ENCODE results near the gene RNF213.
"Not testable (repeated sequence)": the region's sequence is repeated elsewhere in the genome, so short reads cannot be mapped to it uniquely, and the experiment has no call there.

The RNF213 gene

GRCh38 chr17:80409626-80410025, 149.0 kb downstream of the RNF213 start:
- no peaks in the 10 kb centered on the region for H3K9me2 ChIP-seq (ENCODE audit: low read depth, low read length)

GRCh38 chr17:80410441-80411087, 149.9 kb downstream of the RNF213 start:
- not testable (repeated sequence) for H3K4me1 ChIP-seq (ENCODE audit: insufficient read depth, low read length, severe bottlenecking); H3K9ac ChIP-seq (ENCODE audit: low read length); H3K36me3 ChIP-seq (ENCODE audit: insufficient read depth, low read length); H3K4me3 ChIP-seq (ENCODE audit: low read depth, low read length, poor library complexity, severe bottlenecking); H3K9me3 ChIP-seq (ENCODE audit: low read length); H2AFZ ChIP-seq (ENCODE audit: low read length); H3K79me2 ChIP-seq (ENCODE audit: insufficient read depth, low read length); H3K4me2 ChIP-seq (ENCODE audit: low read length); H3F3A ChIP-seq (ENCODE audit: insufficient read depth, low read length); H3K27ac ChIP-seq (ENCODE audit: low read depth, low read length, poor library complexity, severe bottlenecking); H4K20me1 ChIP-seq (ENCODE audit: insufficient read depth, low read length); H3K9me2 ChIP-seq (ENCODE audit: low read depth, low read length)
- peaks cover 14% of the 10 kb centered on the region; the same call in 1 of the 2 replicates for H3K27me3 ChIP-seq (ENCODE audit: insufficient read depth, low read length)

More at GRCh38 chr17:80409626-80410025, 149.0 kb downstream of the RNF213 start:
- Histone ChIP-seq H4K20me1 (ENCODE audit: insufficient read depth, low read length) (no peaks in the 10 kb centered on the region), H3K4me3 (ENCODE audit: low read depth, low read length, poor library complexity, severe bottlenecking) (no peak overlapping the region), H3K4me1 (ENCODE audit: insufficient read depth, low read length, severe bottlenecking) (peaks cover 3% of the 10 kb centered on the region), H3K9me3 (ENCODE audit: low read length) (no peaks in the 10 kb centered on the region), H3K27ac (ENCODE audit: low read depth, low read length, poor library complexity, severe bottlenecking) (no peak overlapping the region), H3F3A (ENCODE audit: insufficient read depth, low read length) (no peaks in the 10 kb centered on the region), H3K79me2 (ENCODE audit: insufficient read depth, low read length) (no peaks in the 10 kb centered on the region), H3K27me3 (ENCODE audit: insufficient read depth, low read length) (peaks cover 13% of the 10 kb centered on the region; the same call in 1 of the 2 replicates), H3K36me3 (ENCODE audit: insufficient read depth, low read length) (no peaks in the 10 kb centered on the region), H3K9ac (ENCODE audit: low read length) (no peak overlapping the region), H2AFZ (ENCODE audit: low read length) (no peak overlapping the region), H3K4me2 (ENCODE audit: low read length) (no peak overlapping the region)
- TF ChIP-seq EZH2 (IDR thresholded peaks at IDR 0.05; ENCODE audit: borderline replicate concordance, low read length) (no peak), CTCF (IDR thresholded peaks at IDR 0.05; ENCODE audit: low read length) (no peak)

- Histone ChIP-seq H3K9ac (ENCODE audit: low read length) (no peak overlapping the region), H3K9me2 (ENCODE audit: low read depth, low read length) (no peaks in the 10 kb centered on the region), H3K4me3 (ENCODE audit: low read depth, low read length, poor library complexity, severe bottlenecking) (no peak overlapping the region), H4K20me1 (ENCODE audit: insufficient read depth, low read length) (no peaks in the 10 kb centered on the region), H3K79me2 (ENCODE audit: insufficient read depth, low read length) (no peaks in the 10 kb centered on the region), H2AFZ (ENCODE audit: low read length) (no peak overlapping the region), H3K4me2 (ENCODE audit: low read length) (peak overlapping the region; percentile 72; the same call in 1 of the 2 replicates), H3K27ac (ENCODE audit: low read depth, low read length, poor library complexity, severe bottlenecking) (no peak overlapping the region), H3F3A (ENCODE audit: insufficient read depth, low read length) (no peaks in the 10 kb centered on the region), H3K36me3 (ENCODE audit: insufficient read depth, low read length) (no peaks in the 10 kb centered on the region), H3K27me3 (ENCODE audit: insufficient read depth, low read length) (peaks cover 14% of the 10 kb centered on the region; the same call in 1 of the 2 replicates), H3K9me3 (ENCODE audit: low read length) (no peaks in the 10 kb centered on the region), H3K4me1 (ENCODE audit: insufficient read depth, low read length, severe bottlenecking) (peaks cover 13% of the 10 kb centered on the region)
- no peak for TF ChIP-seq EZH2 (IDR thresholded peaks at IDR 0.05; ENCODE audit: borderline replicate concordance, low read length)
- TF ChIP-seq CTCF (IDR thresholded peaks at IDR 0.05; ENCODE audit: low read length): no peak
Observed at GRCh38 chr17:80413771-80414507, 153.3 kb downstream of the RNF213 start.
